Ovary (tissue), 3 donors: ENCODE results near the gene ZNF175.

Source experiments
- EP300 ChIP-seq: sonication (generic); formaldehyde crosslinking; IDR thresholded peaks from one replicate; pipeline ENCODE4 v1.6.1; 2017; ENCODE audit warnings: antibody characterized with exemption
- POLR2A ChIP-seq: fragments of 450-650 bp; IDR thresholded peaks from one replicate; pipeline ENCODE4 v1.6.1; 2017; ENCODE audit warnings: antibody characterized with exemption, mild to moderate bottlenecking, moderate library complexity
- TF ChIP-seq, protein P1 (sequence below), 3 donors: fragments of 450-650 bp in 2 of 3; fragments of 200-600 bp in 1 of 3; IDR thresholded peaks; one replicate each; pipeline versions ENCODE4 v1.5.1 to v1.8.0; 2016 to 2022; ENCODE audit warnings: antibody characterized with exemption in 3 of 3, mild to moderate bottlenecking in 1 of 3
- donor health status: DM: no; HTN: no; CAD: no.

DNA sequence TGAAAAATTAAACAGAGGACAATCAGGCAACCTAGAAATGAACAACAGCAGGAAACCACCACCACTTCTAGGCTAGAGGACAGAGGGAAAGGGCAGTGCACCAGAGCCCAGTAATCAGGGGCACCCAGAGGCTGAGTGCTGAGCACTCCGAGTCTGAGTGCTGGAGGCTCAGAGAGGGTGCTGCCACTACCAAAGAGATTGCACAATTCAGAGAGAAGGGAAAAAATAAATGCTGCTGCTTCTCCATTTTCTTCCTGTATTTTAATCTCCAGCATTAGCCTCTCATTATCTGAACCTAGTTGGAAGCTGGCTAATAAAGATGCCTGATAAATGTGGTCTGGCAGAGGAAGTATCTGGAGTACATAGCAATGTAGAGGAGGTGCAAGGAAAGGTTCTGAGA lies 11.8 kb upstream of the ZNF175 start:
- TF ChIP-seq, protein P1, sequence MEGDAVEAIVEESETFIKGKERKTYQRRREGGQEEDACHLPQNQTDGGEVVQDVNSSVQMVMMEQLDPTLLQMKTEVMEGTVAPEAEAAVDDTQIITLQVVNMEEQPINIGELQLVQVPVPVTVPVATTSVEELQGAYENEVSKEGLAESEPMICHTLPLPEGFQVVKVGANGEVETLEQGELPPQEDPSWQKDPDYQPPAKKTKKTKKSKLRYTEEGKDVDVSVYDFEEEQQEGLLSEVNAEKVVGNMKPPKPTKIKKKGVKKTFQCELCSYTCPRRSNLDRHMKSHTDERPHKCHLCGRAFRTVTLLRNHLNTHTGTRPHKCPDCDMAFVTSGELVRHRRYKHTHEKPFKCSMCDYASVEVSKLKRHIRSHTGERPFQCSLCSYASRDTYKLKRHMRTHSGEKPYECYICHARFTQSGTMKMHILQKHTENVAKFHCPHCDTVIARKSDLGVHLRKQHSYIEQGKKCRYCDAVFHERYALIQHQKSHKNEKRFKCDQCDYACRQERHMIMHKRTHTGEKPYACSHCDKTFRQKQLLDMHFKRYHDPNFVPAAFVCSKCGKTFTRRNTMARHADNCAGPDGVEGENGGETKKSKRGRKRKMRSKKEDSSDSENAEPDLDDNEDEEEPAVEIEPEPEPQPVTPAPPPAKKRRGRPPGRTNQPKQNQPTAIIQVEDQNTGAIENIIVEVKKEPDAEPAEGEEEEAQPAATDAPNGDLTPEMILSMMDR (IDR thresholded peaks at IDR 0.05): no peak
- TF ChIP-seq POLR2A (no peak), EP300 (no peak)
